Smooth muscle cell (in vitro differentiated cells): ENCODE results near the gene SOS1. TPM values are rescaled to one million over a fixed set of nuclear protein-coding genes. Genes with fewer than 3 reads are reported as not detected.
A peak's percentile ranks its signal among the peaks of the same experiment; 100 is the strongest.

Experiments
- DNase-seq: peaks from one replicate; lab custom pipeline; 2025; ENCODE audit not compliant: unreplicated experiment; lab: John Stamatoyannopoulos, UW
- H2AFZ ChIP-seq: fragments of 200-600 bp; sonication (generic); 2 replicates; pipeline ENCODE4 v1.6.0; 2016; ENCODE audit warnings: antibody characterized with exemption, low read depth, mild to moderate bottlenecking
- H3F3A ChIP-seq: fragments of 200-600 bp; sonication (generic); 2 replicates; pipeline ENCODE4 v1.6.0; 2017; ENCODE audit warnings: antibody characterized with exemption, low read depth
- H3K27ac ChIP-seq: fragments of 200-600 bp; sonication (generic); 2 replicates; pipeline ENCODE4 v1.5.1; 2016; ENCODE audit warnings: low read depth, mild to moderate bottlenecking
- H3K27me3 ChIP-seq: fragments of 200-600 bp; sonication (generic); 2 replicates; pipeline ENCODE4 v1.6.1; 2016; ENCODE audit warnings: low read depth, mild to moderate bottlenecking
- H3K36me3 ChIP-seq: fragments of 200-600 bp; sonication (generic); 2 replicates; pipeline ENCODE4 v1.5.1; 2016; ENCODE audit warnings: low read depth
- H3K4me1 ChIP-seq: fragments of 200-600 bp; sonication (generic); 2 replicates; pipeline ENCODE4 v1.5.1; 2016; ENCODE audit warnings: low read depth
- H3K4me2 ChIP-seq: fragments of 200-600 bp; sonication (generic); 2 replicates; pipeline ENCODE4 v1.6.0; 2016; ENCODE audit warnings: mild to moderate bottlenecking
- H3K4me3 ChIP-seq: fragments of 200-600 bp; sonication (generic); 2 replicates; pipeline ENCODE4 v1.5.1; 2016; ENCODE audit warnings: mild to moderate bottlenecking
- H3K79me2 ChIP-seq: fragments of 200-600 bp; sonication (generic); 2 replicates; pipeline ENCODE4 v1.6.0; 2016; ENCODE audit warnings: low read depth, mild to moderate bottlenecking
- H3K9ac ChIP-seq: fragments of 200-600 bp; sonication (generic); 2 replicates; pipeline ENCODE4 v1.6.0; 2016; ENCODE audit warnings: low read depth
- H3K9me3 ChIP-seq: fragments of 200-600 bp; sonication (generic); replicated peaks from 2 replicates; pipeline ENCODE4 v1.5.1; 2016; ENCODE audit warnings: low read depth
- H4K20me1 ChIP-seq: fragments of 200-600 bp; sonication (generic); 2 replicates; pipeline ENCODE4 v1.6.0; 2016; ENCODE audit warnings: low read depth
- CTCF ChIP-seq: fragments of 200-600 bp; sonication (generic); IDR thresholded peaks from 2 replicates; pipeline ENCODE4 v1.5.1; 2017; ENCODE audit warnings: borderline replicate concordance, mild to moderate bottlenecking, antibody characterized with exemption; ENCODE audit not compliant: insufficient read depth, poor library complexity, severe bottlenecking
- WGBS: methylation state at CpG from one replicate; pipeline ENCODE4 v1.1.7; 2016; ENCODE audit warnings: low lambda C conversion rate; 5-methylcytosine and 5-hydroxymethylcytosine counted together
- polyA plus RNA-seq: library from polyadenylated mRNA; unstranded; fragments of >200 nt; fragmentation: Nextera tagmentation; extraction: Ambion mirVana; gene quantifications from 2 replicates; pipeline ENCODE4 v1.2.1, GENCODE V29; 2016
- total RNA-seq: library from RNA; depleted of rRNA; stranded (reverse); fragments of >200 nt; gene quantifications from 2 replicates; pipeline ENCODE4 v1.2.3, GENCODE V29; 2014

SOS1 gene
- total and polyA plus RNA-seq, 2 experiments from 2014 or later: 8.4 to 34.0 TPM

- Histone ChIP-seq H3K4me3 (peak overlapping the region; percentile 67), H3K9me3 (no peaks in the 10 kb centered on the region), H3K27me3 (no peaks in the 10 kb centered on the region), H3K4me2 (peak overlapping the region; percentile 99), H4K20me1 (peaks cover 15% of the 10 kb centered on the region), H3K4me1 (peaks cover 28% of the 10 kb centered on the region), H3K79me2 (peaks cover 28% of the 10 kb centered on the region), H3F3A (peaks cover 12% of the 10 kb centered on the region), H3K36me3 (no peaks in the 10 kb centered on the region), H3K27ac (peak overlapping the region; percentile 84), H3K9ac (peak overlapping the region; percentile 77), H2AFZ (peak overlapping the region; percentile 100)
- WGBS: 75% methylated on average over 25 of the region's 25 CpGs
- no peak for TF ChIP-seq CTCF
- no peak for DNase-seq
Measured at GRCh38 chr2:39123436-39123999, 2.7 kb upstream of the SOS1 start.

GRCh38 chr2:39121523-39122063, 742 bp upstream of the SOS1 start:
- WGBS: 23% methylated on average over 7 of the region's 7 CpGs

GRCh38 chr2:39120521-39120770, 405 bp downstream of the SOS1 start:
- Histone ChIP-seq H3K9me3 (no peaks in the 10 kb centered on the region), H3K4me1 (peaks cover 33% of the 10 kb centered on the region), H3F3A (peaks cover 12% of the 10 kb centered on the region), H3K27me3 (no peaks in the 10 kb centered on the region), H3K4me3 (peak overlapping the region; percentile 82), H2AFZ (peak overlapping the region; percentile 62), H3K27ac (peak overlapping the region; percentile 84), H3K4me2 (peak overlapping the region; percentile 91), H3K36me3 (no peaks in the 10 kb centered on the region), H3K79me2 (peaks cover 59% of the 10 kb centered on the region), H3K9ac (peak overlapping the region; percentile 65), H4K20me1 (peaks cover 45% of the 10 kb centered on the region)
- 0% methylated on average over 26 of the region's 37 CpGs for WGBS
- no peak for TF ChIP-seq CTCF
- no peak for DNase-seq

More at GRCh38 chr2:39121523-39122063, 742 bp upstream of the SOS1 start:
- no peaks in the 10 kb centered on the region for H3K9me3 ChIP-seq
- peak overlapping the region; percentile 65 for H3K9ac ChIP-seq
- DNase-seq: no peak
- H4K20me1 ChIP-seq: peaks cover 34% of the 10 kb centered on the region
- TF ChIP-seq CTCF: no peak
- H3K4me2 ChIP-seq: peak overlapping the region; percentile 88
- peaks cover 33% of the 10 kb centered on the region for H3K4me1 ChIP-seq
- H3K79me2 ChIP-seq: peaks cover 47% of the 10 kb centered on the region
- no peaks in the 10 kb centered on the region for H3K36me3 ChIP-seq
- no peaks in the 10 kb centered on the region for H3K27me3 ChIP-seq
- peaks cover 12% of the 10 kb centered on the region for H3F3A ChIP-seq
- peak overlapping the region; percentile 62 for H2AFZ ChIP-seq
- peak overlapping the region; percentile 82 for H3K4me3 ChIP-seq
- H3K27ac ChIP-seq: peak overlapping the region; percentile 84
